PC-3 (cell line): ENCODE measurements around the gene TM4SF20.

ENCODE experiments used
- EZH2 ChIP-seq: fragments of 300-600 bp; sonication (generic); IDR thresholded peaks from one replicate; pipeline ENCODE4 v1.6.1; 2017; ENCODE audit warnings: antibody characterized with exemption, mild to moderate bottlenecking, low read length; ENCODE audit not compliant: unreplicated experiment
- TF ChIP-seq, protein P1 (sequence below): fragments of 300-600 bp; sonication (generic); conservative IDR thresholded peaks from 2 replicates; pipeline ENCODE4 v1.5.1; 2017; ENCODE audit warnings: antibody characterized with exemption, low read depth, mild to moderate bottlenecking, low read length

DNA sequence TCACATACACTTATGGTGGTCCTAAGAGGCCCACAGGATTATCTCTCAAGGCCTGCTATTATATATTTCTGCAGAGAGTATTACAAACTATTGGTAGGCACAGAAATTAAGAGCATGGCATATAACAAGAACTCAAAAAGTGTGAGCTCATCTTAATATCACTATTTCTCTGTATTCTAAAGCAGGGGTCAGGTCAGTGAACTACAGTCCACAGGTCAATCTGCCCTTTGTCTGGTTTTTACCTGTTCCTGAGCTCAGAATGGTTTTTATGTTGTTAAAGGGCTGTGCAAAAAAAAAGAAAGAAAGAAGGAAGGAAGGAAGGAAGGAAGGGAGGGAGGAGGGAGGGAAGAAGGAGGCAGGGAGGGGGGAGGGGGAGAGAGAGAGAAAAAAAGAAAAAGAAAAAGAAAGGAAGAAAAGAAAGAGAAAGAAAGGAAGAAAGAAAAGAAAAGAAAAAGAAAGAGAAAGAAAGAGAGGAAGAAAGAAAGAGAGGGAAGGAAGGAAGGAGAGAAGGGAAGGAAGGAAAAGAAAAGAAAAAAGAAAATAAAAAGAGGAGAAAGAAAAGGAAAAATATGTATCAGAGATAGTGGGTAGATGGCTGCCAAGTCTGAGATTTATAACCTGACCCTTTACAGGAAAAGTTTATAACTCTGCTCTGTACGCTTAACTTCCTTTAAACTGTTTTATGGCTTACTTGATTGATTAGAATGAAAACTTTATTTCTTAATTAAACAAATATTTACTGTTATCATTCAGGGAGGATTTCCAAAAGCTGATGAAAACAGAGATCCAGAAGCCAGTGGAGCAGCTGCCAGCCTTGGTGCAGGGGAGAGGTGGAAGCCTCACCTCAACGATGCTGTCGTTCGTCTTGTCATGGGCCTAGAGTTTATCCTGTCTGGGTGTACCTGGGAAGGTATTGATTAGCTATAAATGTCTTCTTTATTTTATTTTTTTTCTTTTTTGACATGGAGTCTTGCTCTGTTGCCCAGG, 19.9 kb upstream of the TM4SF20 start:
- TF ChIP-seq, protein P1, sequence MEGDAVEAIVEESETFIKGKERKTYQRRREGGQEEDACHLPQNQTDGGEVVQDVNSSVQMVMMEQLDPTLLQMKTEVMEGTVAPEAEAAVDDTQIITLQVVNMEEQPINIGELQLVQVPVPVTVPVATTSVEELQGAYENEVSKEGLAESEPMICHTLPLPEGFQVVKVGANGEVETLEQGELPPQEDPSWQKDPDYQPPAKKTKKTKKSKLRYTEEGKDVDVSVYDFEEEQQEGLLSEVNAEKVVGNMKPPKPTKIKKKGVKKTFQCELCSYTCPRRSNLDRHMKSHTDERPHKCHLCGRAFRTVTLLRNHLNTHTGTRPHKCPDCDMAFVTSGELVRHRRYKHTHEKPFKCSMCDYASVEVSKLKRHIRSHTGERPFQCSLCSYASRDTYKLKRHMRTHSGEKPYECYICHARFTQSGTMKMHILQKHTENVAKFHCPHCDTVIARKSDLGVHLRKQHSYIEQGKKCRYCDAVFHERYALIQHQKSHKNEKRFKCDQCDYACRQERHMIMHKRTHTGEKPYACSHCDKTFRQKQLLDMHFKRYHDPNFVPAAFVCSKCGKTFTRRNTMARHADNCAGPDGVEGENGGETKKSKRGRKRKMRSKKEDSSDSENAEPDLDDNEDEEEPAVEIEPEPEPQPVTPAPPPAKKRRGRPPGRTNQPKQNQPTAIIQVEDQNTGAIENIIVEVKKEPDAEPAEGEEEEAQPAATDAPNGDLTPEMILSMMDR: no peak
- TF ChIP-seq EZH2: no peak
